Adrenal gland (tissue), 5 donors: ENCODE results near the gene SLC25A6.

Experiments used
- POLR2A ChIP-seq, 2 donors: fragments of 450-650 bp; IDR thresholded peaks; one replicate each; pipeline ENCODE4 v1.6.1; 2017; ENCODE audit warnings: antibody characterized with exemption in 2 of 2, mild to moderate bottlenecking in 2 of 2, moderate library complexity in 1 of 2
- TF ChIP-seq, protein P1 (sequence below), 6 experiments: fragments of 450-650 bp in 4 of 6; fragments of 200-600 bp in 2 of 6; sonication (generic) in 1 of 6; IDR thresholded peaks; 1 replicate in 5 of 6; 2 replicates in 1 of 6; pipeline versions ENCODE4 v1.5.1 to v1.8.0; 2016 to 2021; ENCODE audit warnings: antibody characterized with exemption in 6 of 6, mild to moderate bottlenecking in 2 of 6, moderate library complexity in 1 of 6
- donor health status: DM: no; HTN: no; CAD: no.

DNA sequence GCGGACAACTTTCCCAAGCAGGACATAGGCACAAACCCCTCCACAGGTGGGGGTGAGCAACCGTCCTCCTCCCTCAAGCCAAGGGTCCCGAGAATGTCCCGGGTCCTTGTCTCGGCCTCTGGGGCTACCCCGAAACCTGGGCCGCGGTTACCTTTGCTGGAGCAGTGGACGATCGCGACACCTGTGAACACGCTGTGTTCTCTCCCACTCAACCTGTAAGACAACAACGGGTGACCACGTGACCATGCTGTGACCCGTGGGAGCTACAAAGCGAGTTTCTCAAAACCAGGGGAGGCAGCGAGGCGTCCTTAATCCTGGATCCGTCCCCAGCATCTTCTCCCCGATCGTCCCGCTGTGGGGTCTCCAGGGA lies 42.9 kb upstream of the SLC25A6 start:
- TF ChIP-seq, protein P1, sequence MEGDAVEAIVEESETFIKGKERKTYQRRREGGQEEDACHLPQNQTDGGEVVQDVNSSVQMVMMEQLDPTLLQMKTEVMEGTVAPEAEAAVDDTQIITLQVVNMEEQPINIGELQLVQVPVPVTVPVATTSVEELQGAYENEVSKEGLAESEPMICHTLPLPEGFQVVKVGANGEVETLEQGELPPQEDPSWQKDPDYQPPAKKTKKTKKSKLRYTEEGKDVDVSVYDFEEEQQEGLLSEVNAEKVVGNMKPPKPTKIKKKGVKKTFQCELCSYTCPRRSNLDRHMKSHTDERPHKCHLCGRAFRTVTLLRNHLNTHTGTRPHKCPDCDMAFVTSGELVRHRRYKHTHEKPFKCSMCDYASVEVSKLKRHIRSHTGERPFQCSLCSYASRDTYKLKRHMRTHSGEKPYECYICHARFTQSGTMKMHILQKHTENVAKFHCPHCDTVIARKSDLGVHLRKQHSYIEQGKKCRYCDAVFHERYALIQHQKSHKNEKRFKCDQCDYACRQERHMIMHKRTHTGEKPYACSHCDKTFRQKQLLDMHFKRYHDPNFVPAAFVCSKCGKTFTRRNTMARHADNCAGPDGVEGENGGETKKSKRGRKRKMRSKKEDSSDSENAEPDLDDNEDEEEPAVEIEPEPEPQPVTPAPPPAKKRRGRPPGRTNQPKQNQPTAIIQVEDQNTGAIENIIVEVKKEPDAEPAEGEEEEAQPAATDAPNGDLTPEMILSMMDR (IDR thresholded peaks at IDR 0.05) = no peak
- no peak for TF ChIP-seq POLR2A (IDR thresholded peaks at IDR 0.05)
